ENCODE measurements around the gene DENND1A.

DNA sequence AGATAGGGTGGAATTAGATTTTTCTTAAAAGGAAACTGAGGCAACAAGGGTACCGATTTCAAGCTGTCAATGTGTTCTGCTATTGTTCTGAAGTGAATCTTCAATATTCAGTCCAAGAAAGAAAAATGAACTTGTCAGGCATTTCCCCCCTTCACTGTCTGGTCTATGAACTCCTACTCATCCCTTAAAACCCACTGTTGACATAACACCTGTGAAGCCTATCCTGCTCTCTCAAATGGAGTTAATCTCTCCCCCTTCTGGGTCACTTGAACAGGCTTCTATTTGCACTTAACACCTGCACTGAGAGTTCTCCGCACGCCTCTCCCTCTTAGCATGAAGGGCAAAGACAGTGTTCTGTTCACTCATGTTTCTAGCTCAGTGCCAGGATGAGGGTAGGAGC lies 429.6 kb downstream of the DENND1A start:
- TF ChIP-seq GATA2 (IDR thresholded peaks at IDR 0.05; ENCODE audit: low read depth, low read length) (no peak), GATA3 (IDR thresholded peaks at IDR 0.05; ENCODE audit: low read depth, low read length) (no peak)

Measured in SH-SY5Y (cell line).